AG08395 (cell line): ENCODE measurements around the gene SLC25A52.
"Not testable (repeated sequence)": the region's sequence is repeated elsewhere in the genome, so short reads cannot be mapped to it uniquely, and the experiment has no call there.

ENCODE experiments used
- DNase-seq: peaks from one replicate; pipeline ENCODE4 v3.0.0; 2012; ENCODE audit warnings: mixed read lengths, low spot score

The SLC25A52 gene

DNA sequence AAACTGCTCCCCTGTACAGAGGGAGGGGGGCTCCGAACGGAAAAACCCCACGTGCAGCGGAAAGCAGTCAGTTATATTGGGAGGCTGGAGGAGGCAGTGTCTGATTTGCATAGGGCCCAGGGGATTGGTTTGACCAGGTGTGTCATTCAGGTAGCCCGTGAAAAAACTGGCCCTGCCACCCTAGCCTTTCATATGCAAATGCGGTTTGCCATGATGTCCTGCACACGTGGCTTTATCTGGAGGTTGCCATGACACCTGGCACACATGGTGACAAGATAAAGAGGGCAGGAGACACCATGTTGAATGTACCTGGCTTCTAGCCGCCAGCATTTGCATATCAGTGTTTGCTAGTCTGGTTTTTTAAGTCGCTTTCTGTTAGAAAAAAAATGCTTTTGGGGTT is 20.5 kb downstream of the SLC25A52 start:
- DNase-seq, result no peak

DNA sequence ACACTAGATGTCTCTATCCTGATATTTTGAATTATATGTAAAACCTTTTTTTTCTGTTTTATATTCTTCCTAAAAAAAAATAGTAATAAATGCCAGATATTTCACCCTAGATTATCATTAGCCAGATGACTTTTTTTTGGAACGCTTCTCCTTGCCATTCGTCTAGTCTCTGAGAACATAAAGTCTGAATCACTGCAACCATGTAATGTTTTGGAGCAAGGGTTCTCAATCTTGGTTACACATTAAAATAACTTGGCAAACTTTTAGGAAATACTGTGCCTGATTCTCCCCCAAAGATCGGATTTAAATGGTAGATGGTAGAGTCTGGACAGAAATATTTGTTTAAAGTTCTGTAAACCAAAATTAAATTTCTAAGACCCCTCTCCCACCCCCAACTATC is 21.0 kb downstream of the SLC25A52 start:
- no peak for DNase-seq

DNA sequence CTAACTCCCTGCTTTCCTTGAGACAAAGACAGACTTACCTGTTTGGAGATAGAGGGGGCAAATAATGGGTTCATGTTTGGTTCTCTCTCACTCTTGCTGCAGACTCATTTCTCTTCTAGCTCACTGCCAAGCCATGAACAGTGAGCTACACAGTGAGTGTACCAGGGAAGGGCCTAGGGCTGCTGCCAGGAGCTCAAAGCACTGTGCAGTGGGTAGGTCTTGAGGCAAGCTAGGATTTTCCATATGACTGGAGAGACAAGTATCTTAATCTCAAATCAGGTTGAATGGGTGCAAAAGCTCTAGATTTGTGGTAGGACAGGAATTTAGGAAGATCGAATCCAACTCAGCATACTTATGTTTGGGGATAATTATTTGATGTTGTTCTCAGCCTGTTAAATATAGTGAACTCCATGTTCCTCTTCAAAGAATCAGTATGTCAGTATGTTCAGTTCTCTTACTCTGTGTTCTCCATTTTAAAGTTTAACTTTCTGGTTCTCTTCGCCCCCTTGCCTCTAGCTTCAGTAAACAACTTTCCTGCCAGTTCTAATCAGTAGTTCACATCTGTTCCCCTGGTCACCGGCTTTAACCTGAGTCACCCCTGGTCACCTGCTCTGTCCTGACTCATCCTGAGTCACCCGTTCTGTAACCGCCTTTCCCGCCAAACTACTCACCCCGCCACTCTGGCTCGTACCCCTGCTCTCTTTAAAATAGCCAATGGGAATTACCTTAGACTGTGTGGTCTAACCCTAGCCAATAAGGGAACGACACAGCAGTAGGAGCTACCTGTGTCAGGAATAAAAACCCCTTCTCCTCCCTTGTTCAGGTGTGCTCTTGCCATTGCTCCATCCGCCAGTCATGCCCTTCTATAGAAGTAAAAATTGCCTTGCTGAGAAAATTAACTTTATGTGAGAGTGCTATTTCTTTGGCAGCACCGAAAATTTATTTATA is 21.9 kb downstream of the SLC25A52 start:
- DNase-seq, result no peak

DNA sequence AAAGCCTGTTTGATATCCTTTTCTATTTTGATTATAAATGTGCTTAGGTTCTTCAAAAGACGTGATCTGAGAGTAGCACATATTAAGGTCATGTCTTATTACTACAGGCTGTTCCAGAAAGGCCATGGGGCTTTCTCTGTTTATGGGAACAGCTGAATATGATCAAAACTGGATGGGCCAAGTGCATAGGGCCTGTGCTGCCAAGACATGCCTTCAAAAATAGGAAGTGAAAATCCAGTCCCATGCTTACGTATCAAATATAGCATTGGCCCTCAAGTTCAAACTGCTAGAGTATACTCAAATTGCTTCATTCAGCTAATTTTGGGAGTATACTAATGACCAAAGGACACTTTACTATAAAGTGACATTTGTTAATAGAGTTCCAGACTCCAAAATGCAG is 24.1 kb downstream of the SLC25A52 start:
- DNase-seq, result no peak

DNA sequence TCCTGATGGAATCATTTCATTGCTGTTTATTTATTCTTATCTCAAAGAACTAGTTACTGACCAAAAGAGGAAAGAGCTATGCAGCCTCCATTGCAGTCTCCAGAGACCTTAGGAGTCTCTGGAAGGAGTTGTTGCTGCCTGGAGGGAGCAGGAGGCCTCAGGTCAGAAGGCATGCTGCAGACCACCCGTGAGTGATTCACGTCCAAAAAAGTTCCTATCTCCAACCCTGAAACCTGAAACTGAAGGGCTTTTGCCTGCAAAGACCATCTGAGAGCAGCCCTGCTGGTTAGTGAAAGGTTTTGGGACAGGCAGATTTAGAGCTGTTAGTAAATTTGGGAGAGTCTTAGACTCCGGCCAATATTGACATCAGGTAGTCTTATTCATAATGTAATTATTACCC is 29.1 kb downstream of the SLC25A52 start:
- no peak for DNase-seq

DNA sequence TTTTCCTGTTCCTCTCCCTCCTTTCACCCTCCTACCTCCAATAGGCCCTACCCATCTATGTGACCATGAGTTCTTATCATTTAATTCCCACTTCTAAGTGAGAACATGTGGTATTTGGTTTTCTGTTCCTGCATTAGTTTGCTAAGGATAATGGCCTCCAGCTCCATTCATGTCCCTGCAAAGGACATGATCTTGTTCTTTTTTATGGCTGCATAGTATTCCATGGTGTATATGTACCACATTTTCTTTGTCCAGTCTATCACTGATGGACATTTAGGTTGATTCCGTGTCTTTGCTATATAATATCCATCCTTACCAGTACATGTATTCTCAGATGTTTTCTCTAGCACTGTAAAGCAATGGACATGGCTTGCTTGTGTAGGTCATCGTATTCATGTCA is 31.5 kb downstream of the SLC25A52 start:
- DNase-seq, result not testable (repeated sequence)

DNA sequence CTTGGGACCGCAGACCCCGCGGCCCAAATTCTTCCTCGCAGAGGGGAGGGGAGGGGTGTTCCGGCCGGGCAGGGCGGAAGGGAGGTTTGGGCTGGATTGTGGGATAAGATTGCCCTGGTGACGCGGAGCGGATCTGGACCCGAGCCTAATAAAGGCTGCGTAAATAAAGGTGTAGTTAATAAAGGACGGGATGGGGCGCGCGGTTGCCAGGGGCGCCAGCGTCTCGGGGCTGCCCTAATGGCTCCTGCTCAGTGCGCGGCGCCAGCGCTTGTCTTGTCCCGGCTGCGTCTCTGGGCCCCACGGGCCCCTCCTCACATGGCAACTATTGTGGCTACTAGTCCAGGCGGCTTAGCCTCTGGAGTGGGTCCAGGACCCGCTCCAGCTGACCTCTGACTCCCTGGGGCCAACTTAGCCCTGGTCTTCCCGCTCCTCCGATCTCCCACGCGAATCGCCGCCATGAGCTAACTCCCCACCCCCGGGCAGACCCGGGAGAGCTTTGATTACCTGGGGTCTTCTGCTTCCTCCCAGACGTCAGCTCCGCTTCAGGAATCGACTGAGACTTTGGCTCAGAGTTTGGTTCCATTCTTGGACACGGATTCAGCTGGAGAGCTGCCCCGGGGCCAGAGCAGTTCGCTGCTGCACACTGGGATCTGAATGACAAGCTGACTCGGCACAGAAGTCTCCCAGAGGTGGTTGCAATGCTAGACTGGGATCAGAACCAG is 36.5 kb downstream of the SLC25A52 start:
- peak; percentile 4 for DNase-seq

DNA sequence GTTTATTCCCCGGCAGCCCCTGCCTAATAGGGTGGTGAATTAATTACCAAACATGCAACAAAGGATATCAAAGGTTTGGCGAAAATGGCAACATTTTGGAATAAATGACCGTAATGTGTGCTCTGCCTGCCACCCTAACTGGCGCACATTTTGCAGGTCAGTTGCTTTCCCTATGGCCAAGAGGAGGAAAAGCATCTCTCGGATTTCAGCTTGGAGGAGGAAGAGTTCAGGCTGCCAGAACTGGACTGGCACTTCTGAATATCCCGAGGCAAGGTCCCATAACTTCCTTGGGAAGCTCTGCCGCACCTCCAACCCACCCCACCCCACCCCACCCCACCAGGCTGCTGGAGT is 37.1 kb downstream of the SLC25A52 start:
- DNase-seq, result no peak

DNA sequence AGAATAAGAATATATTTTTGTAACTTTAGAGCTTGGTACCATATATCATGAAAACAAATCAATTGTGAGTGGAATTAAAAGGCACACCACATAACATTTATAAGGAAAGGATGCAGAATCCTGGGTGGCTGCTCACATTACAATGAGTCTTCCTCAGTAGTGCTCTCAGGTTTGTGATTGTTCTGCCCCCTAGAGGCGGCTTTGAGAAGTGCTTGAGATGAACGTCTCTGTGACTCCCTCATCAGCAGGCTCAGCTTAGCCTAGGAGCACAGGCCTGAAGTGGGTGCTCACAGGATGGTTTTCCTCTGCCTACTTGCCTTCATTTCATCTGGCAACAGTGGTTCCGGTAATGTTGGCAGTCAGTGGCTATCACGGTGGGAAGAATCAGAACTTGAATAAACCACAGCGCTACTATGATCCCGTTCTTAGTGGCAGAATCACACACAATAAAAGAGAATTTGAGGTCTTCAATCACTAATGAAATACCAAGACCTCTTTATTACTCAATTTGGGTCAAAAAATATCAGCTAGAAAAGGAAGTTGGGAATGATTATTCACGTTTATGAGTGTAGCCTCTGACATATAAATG is 38.2 kb downstream of the SLC25A52 start:
- peak; percentile 67 for DNase-seq

DNA sequence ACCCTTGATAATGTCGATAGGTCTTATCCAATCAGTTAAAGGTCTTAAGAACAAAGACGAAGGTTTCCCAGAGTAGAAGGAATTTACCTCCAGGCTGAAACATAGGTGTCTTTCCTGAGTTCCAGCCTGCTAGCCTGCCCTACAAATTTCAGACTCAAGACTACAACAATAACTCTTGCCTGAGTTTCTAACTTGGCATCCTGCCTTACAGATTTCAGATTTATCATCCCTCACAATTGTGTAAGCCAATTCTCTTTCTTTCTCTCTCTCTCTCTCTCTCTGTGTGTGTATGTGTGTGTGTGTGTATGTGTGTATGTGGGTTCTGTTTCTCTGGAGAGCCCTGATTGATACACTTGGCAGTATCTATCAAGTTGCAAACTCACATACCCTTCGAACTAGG is 39.1 kb downstream of the SLC25A52 start:
- DNase-seq, result no peak

DNA sequence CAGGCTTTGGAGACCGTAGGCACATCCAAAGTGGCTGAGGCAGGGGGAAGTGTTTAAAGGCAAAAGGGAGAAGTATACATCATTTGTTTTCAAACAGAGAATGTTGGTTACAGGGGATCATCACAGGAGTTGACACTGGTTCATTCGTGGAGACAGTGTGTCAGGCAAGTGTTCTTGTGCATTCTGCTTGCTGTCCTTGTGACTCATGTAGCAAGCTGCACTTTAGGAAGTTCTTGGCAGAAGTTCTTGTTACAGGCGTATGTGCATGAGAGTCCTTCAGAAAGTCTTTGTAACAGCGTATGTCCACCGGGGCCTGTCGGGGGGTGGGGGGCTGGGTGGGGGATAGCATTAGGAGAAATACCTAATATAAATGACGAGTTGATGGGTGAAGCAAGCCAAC is 39.8 kb downstream of the SLC25A52 start:
- DNase-seq, result no peak

DNA sequence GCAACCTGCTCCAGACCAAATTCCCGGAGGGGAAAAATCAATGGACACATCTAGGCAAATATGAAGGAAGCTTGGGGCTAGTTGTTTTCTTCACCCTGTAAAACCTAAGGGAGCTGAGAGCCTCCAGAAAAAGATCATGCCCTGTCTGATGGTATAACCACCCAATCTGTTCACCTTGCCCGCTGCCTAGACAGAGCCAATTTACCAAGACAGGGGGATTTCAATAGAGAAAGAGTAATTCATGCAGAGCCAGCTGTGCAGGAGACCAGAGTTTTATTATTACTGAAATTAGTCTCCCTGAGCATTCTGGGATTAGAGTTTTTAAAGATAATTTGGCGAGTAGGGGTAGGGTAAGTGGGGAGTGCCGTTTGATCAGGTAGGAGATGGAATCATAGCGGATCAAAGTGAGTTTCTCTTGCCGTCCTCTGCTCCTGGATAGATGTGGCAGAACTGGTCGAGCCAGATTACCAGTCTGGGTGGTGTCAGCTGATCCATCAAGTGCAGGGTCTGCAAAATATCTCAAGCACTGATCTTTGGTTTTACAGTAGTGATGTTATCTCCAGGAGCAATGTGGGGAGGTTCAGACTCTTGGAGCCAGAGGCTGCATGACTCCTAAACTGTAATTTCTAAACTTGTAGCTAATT is 41.2 kb downstream of the SLC25A52 start:
- DNase-seq, result no peak

DNA sequence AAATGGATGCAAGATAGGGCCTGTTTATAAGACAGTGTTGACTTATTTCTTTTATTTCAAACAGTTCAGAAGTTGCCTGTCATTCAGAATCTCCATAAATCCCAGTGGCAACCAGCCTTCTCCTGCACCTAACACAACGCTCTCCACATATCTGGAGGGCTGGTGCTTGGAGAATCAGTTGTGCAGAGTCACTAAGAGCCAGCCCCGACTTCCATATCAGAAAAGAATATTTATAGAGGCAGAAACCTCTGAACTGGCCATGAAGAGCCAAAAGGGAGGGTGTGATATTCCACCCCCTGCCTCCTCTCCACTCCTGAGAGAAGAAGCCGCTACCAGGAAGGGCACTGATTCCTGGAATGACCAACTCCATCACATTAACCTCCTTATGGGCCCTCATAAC is 42.3 kb downstream of the SLC25A52 start:
- no peak for DNase-seq

DNA sequence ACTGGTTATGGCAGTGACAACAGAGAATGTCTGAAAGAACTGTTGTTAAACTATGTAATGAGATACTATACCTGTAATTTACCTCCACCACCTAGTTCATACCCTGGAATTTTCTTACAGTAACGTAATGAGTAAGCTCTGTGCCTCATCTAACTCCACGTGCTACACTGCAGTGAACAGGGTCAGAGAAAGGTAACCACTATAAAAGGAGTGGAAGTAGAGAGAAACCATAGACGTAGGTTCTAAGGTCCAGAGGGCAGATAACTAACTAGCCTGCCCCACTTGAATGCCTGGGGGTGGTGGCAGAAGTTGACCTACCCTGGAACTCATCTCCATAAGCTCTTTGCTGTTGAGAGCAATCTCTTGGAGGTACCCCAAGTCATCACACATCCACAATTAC is 44.3 kb downstream of the SLC25A52 start:
- DNase-seq, result no peak

DNA sequence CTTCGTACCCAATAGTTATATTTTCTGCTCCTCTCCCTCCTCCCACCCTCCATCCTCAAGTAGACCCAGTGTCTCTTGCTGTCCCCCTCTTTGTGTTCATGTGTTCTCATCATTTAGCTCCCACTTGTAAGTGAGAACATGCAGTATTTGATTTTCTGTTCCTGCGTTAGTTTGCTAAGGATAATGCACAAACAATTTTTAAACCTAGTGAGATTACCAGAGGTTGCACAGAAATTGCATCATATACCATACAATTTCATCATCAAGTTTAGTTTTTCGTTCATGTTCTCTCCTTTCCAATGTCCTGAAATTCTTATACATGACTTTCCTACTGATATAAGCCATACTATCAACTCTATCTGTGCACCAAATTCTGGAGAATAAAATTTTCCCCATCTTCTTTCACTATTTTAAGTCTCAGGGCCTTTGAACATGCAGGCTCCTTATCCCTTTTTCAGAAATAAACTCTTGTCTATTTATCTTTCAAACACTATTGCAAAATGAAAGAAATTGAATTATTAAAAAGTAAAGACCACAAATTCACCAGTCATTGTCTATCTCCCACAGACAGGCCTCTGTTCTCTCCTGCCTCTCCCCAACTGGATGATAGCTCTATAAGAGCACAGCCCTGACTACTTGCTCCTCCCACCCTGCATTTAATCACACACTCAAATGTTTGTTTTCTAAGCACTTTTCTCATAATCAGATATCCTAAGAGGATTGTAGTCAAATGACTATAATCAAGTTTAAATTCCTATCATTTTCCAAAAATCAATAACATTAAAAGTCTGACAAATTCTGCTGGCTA is 49.1 kb downstream of the SLC25A52 start:
- DNase-seq, result no peak

DNA sequence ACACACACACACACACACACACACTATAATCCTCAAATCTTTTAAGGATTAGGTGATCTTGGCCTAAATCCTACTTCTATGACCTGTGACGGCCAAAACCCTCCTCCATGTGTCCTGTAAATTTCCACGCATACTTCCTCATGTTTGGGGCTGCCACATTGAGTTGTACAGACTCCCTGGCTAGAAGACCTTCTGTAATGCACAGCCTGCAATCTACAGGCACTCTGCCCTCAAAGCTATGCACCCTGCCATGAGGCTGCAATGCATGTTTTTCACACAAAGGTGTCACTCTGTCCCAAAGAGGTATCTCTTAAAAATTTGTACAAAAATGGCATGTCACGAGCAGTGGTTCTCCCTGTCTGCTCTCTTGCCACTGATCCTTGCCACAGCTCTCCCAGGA is 49.9 kb downstream of the SLC25A52 start:
- DNase-seq, result no peak
